HPDE6-E6E7 (cell line): ENCODE results near the gene SLC27A5.

Source experiments
- DNase-seq: peaks from one replicate; pipeline ENCODE4 v3.0.0; 2011; ENCODE audit warnings: missing footprints; ENCODE audit errors: extremely low spot score

SLC27A5 gene, protein sequence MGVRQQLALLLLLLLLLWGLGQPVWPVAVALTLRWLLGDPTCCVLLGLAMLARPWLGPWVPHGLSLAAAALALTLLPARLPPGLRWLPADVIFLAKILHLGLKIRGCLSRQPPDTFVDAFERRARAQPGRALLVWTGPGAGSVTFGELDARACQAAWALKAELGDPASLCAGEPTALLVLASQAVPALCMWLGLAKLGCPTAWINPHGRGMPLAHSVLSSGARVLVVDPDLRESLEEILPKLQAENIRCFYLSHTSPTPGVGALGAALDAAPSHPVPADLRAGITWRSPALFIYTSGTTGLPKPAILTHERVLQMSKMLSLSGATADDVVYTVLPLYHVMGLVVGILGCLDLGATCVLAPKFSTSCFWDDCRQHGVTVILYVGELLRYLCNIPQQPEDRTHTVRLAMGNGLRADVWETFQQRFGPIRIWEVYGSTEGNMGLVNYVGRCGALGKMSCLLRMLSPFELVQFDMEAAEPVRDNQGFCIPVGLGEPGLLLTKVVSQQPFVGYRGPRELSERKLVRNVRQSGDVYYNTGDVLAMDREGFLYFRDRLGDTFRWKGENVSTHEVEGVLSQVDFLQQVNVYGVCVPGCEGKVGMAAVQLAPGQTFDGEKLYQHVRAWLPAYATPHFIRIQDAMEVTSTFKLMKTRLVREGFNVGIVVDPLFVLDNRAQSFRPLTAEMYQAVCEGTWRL

DNA sequence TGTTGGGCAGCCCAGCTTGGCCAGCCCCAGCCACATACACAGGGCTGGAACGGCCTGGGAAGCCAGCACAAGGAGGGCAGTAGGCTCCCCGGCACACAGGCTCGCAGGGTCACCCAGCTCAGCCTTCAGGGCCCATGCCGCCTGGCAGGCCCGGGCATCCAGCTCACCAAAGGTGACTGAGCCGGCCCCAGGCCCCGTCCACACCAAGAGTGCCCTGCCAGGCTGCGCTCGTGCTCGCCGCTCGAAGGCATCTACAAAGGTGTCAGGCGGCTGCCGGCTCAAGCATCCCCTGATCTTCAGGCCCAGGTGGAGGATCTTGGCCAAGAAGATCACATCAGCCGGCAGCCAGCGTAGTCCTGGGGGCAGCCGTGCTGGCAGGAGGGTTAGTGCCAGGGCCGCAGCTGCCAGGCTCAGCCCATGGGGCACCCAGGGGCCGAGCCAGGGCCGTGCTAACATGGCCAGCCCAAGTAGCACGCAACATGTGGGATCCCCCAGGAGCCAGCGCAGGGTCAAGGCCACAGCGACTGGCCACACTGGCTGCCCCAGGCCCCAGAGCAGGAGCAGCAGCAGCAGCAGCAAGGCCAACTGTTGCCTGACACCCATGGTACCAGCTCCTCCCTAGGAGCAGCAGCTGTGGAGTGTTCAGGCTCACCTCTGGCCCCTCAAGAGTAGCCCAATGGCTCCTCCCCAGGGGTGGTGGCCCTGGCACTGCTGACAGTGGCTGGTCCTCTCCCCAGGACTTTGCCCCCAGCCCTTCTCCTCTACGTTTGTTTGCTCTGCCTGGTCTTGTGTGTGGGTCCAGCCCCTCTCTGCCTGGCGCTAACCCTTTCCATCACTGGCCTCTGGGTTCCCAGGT, at the start of gene SLC27A5:
TSS of gene SLC27A5 (minus strand) at position 640 of the 856 bp plus-strand sequence. CDS start at position 603, 37 bp downstream.
- DNase-seq = no peak

GRCh38 chr19:58560921-58561320, 49.1 kb upstream of the SLC27A5 start:
- DNase-seq = no peak

DNA sequence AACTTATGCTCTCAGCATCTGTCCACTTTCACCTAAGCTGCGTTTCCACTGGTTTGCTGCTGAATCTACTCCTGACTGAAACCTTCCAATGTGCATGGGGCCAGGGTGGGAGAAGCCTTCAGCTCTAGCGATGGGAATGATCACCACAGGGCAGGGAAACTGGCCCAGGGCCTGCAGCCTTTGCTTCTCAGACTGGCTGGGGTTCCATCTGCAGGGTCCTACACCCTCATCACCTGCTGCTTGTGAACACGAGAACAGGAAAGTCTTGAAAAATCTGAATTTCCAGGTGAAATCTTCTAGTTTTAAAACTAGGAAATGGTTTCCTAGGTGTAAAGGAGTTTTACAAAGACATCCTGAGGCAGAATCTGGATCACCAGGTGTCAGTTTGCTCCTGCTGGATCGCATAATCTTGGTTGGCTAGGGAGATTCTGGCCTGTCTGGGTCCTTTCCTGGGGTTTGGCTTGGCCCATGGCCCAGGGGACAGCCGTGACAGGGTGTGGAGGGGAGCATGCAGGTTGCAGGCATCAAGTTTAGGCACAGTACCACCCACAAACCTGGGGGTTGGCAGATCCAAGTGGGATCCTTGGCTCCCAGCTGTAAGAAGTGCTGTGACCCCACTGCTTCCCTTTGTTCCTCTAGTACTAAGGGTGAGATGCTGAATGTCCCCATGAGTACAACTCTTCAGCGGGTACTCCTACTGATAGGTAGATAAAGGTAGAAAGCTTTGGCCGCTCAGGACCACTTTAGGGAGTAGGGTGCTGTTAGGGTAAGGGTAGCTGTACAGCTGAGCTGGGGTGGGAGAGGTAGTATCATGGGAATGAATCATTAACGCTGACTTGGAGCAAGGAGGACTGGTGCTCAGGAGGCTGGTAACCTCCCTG, 48.5 kb upstream of the SLC27A5 start:
- DNase-seq = no peak

- peak; percentile 89 for DNase-seq
Observed at GRCh38 chr19:58559275-58560006, 47.6 kb upstream of the SLC27A5 start.

GRCh38 chr19:58558623-58559274, 47.0 kb upstream of the SLC27A5 start:
- DNase-seq = peak; percentile 85

DNA sequence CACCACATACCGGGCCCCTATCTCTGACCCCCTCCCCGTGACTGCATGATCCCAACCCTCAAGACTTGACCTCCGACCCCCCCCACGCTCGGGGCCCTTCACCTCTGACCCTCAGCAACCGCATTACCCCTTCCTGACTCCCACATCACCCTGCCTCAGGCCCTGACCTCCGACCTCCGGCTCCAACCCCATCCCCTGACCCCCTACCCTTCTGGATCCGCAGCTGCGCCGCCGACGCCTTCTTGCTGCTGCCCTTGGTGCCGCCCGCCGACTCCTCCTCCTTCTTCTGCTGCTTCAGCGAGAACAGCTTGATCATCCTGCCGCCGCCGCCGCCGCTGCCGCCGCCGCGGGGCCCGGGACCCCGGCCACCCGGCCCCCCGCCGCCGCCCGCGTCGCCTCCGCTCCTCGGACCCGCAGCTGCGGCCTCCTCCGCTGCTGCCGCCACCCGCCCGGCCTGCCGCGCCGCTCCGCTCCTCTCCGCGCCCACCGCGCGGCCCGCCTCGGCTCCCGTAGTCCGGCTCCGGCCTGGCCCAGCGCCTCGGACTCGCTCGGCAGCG, 46.4 kb upstream of the SLC27A5 start, which contains the start of gene UBE2M:
TSS of gene UBE2M (minus strand) at position 546 of the 557 bp plus-strand sequence. CDS start at position 316, 230 bp downstream.
- DNase-seq = no peak

GRCh38 chr19:58557221-58558065, 45.7 kb upstream of the SLC27A5 start:
- DNase-seq = no peak

GRCh38 chr19:58556622-58557220, 44.9 kb upstream of the SLC27A5 start:
- no peak for DNase-seq

DNA sequence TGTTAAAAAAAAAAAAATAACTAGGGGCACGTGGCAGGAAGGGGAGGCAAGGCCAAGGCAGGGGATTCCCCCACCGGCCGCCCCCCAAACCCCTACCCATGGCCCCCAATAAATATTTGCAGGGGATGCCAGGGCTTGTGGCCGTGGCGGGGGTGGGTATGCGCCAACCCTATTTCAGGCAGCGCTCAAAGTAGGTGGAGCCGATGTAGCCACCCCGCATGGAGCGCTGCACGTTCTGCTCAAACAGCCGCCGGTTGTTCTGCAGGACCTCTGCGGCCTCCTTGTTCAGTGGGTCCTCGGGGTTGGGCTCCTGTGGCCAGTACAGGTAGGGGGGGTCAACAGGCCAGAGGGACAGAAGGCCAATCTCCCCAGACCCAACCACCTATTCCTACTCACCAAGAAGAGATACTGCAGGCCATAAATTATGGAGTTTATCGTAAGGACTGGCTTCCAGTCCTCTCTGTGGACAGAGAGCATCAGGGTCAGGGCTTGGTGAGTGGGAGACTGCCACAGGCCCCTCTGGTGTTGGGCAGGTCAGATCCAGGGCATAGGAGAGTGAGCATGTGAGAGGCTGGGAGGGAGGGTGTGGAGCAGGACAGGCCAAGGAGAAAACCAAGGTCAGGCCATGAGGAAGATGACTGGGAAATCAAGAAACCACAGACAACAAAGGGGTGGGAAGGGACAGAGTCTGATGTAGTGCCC, 44.3 kb upstream of the SLC27A5 start:
- no peak for DNase-seq

GRCh38 chr19:58555369-58555885, 43.6 kb upstream of the SLC27A5 start:
- DNase-seq = no peak

DNA sequence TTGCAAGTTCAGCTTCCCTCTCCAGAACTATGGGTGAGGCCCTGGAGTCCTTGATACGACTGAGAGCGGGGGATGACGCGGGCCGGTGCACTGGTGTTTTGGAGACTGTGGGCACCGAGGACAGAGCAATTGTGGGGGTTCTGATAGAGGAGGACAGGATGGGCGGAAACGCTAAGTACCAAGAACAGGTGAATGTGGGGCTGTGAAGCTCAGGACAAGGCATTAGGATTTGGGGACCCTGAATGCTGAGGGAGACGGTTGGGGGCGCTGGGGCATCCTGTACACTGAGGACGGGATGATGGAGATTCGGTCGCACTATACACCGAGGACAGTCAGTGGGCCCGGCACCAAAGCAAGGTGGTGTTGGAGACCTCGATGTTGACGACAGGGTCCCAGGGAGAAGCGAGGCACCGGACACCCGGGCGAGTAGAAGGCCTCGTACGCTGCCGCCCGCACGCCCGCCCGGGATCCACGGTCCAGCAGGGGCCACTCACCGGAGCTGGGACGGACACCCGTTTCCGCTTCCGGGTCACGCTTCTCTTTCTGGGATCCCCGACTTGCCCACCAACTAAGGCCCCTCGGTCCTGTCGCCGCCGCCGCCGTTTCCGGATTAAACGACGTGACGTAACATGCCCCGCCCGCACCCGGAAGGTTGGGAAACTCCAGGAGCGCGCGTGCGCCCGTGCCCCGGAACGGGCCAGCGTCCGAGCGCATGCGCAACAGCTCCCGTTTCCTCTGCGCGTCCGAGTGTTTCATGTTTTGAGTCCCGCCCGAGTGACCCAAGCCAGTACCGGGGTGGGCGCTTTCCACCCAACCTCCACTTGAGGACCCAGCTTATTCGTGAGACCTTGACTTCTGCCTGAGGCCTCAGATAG, 42.9 kb upstream of the SLC27A5 start, which contains the start of gene CHMP2A:
TSS of gene CHMP2A (minus strand) at position 612 of the 875 bp plus-strand sequence. CDS start 893 bp downstream, outside the sequence.
- DNase-seq = peak; percentile 92

- DNase-seq = no peak
Observed at GRCh38 chr19:58553799-58554493, 42.2 kb upstream of the SLC27A5 start.

DNA sequence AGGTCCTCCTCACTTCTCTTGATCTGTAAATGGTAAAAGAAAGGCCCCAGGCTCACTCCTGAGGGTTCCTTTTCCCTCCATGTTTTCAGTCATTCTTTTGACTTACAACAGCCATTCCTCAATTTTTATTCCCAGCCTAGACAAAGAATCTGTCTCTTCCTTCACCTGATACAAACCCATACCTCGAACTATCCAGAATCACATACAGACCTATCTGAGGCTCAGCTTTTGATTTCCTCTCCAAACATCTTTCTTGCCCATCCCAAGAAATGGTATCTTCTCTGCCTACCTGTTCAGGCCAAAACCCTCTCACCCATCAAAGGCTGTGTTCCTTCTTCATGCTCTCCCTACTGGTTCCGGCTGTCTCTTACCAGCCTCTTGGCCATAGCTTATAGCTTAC, 40.9 kb upstream of the SLC27A5 start:
- no peak for DNase-seq

DNA sequence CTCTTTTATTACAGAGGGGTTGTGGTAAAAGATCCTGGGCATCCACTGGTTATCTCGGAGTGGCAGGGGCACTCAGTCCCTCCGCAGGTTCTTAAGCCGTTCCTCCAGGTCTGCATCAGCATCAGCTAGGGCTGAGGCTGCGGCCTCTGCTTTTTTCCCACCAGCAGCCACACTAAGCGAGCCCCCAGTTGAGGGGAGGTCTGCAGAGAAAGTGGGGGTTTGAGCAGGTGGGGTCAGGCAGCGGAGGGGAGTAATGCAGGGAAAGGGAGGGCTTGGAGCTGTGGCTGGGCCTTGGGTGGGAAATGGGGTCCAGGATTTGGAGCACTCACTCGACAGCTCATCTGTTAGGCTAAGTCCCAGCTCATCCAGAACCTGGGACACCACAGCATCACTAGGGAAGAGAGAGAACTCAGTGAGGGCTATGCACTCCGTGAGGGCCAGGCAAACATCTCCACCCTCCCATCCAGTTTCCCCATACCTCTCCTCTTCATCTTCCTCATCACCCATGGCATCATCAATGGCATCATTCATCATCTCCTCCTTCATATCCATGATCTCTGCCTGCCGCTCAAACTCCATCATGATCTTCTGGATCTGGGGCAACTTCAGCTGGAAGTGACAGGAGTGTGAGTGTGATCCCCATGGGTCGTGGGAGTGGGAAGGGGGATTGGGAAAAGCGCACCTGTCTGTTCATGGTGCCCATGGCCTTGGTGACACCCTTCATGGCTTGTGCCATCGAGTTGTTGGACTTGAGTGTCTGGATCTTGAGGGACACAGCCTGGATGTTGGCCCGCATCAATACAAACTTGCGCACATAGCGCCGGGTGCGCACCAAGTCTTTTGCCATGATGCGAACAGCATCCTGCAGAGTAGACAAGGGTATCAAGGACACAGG, 40.0 kb upstream of the SLC27A5 start:
- no peak for DNase-seq
